K562 (cell line): ENCODE measurements around the gene SSH3. TPM values are rescaled to one million over a fixed set of nuclear protein-coding genes. Genes with fewer than 3 reads are reported as not detected.

Experiments used
- ARHGAP35 ChIP-seq: fragments of 450-650 bp; IDR thresholded peaks from 2 replicates; pipeline ENCODE4 v1.6.1; 2018; ENCODE audit not compliant: partially characterized antibody
- CBX2 ChIP-seq: fragments of 200-600 bp; sonication (generic); IDR thresholded peaks from one replicate; pipeline ENCODE4 v1.6.1; 2012; ENCODE audit warnings: mild to moderate bottlenecking, low read length, inconsistent platforms; ENCODE audit not compliant: insufficient read depth, poor library complexity, severe bottlenecking
- DEAF1 ChIP-seq: fragments of 450-650 bp; formaldehyde crosslinking; IDR thresholded peaks from 2 replicates; pipeline ENCODE4 v1.4.0; 2020; ENCODE audit warnings: mild to moderate bottlenecking, moderate library complexity
- E4F1 ChIP-seq: fragments of 250-450 bp; sonication (Bioruptor Pico); IDR thresholded peaks from 2 replicates; pipeline ENCODE4 v1.5.0; 2021; ENCODE audit warnings: mild to moderate bottlenecking, borderline replicate concordance
- ERF ChIP-seq: fragments of 450-650 bp; formaldehyde crosslinking; IDR thresholded peaks from 2 replicates; pipeline ENCODE4 v1.4.0; 2020; ENCODE audit warnings: mild to moderate bottlenecking, mixed read lengths
- KDM5B ChIP-seq: fragments of 200-600 bp; sonication (generic); IDR thresholded peaks from 2 replicates; pipeline ENCODE4 v1.6.1; 2012; ENCODE audit warnings: low read depth, mild to moderate bottlenecking, moderate library complexity, low read length, control low read depth, inconsistent platforms; ENCODE audit not compliant: insufficient replicate concordance
- KHSRP ChIP-seq: fragments of 450-650 bp; IDR thresholded peaks from 2 replicates; pipeline ENCODE4 v1.6.1; 2017
- L3MBTL2 ChIP-seq: fragments of 450-650 bp; IDR thresholded peaks from 2 replicates; pipeline ENCODE4 v1.6.1; 2016; ENCODE audit warnings: mild to moderate bottlenecking, moderate library complexity
- NCOA1 ChIP-seq: fragments of 450-650 bp; IDR thresholded peaks from 2 replicates; pipeline ENCODE4 v1.6.1; 2016; ENCODE audit warnings: low read depth
- NCOA2 ChIP-seq, 2 experiments: fragments of 450-650 bp; IDR thresholded peaks; 2 replicates each; pipeline ENCODE4 v1.6.1; 2018; ENCODE audit warnings: mild to moderate bottlenecking in 2 of 2, moderate library complexity in 1 of 2; ENCODE audit not compliant: partially characterized antibody in 2 of 2
- NFIC ChIP-seq: fragments of 450-650 bp; IDR thresholded peaks from 2 replicates; pipeline ENCODE4 v1.6.1; 2017; ENCODE audit warnings: mild to moderate bottlenecking, inconsistent platforms
- RBM25 ChIP-seq: fragments of 200-400 bp; formaldehyde crosslinking; IDR thresholded peaks from 2 replicates; pipeline ENCODE4 v1.6.1; 2018; ENCODE audit warnings: low read length, low read depth, moderate library complexity; ENCODE audit not compliant: severe bottlenecking
- SRSF1 ChIP-seq: fragments of 200-400 bp; formaldehyde crosslinking; IDR thresholded peaks from 2 replicates; pipeline ENCODE4 v1.6.1; 2017; ENCODE audit warnings: mild to moderate bottlenecking, low read depth, low read length, moderate library complexity
- TAF15 ChIP-seq: fragments of 200-400 bp; formaldehyde crosslinking; IDR thresholded peaks from 2 replicates; pipeline ENCODE4 v1.6.1; 2017; ENCODE audit warnings: mild to moderate bottlenecking, low read depth, low read length, moderate library complexity
- TCF7 ChIP-seq: sonication (generic); IDR thresholded peaks from 2 replicates; pipeline ENCODE4 v1.6.1; 2016; ENCODE audit warnings: antibody characterized with exemption, borderline replicate concordance
- U2AF1 ChIP-seq: fragments of 200-400 bp; formaldehyde crosslinking; optimal IDR thresholded peaks from 2 replicates; pipeline ENCODE3; 2017; ENCODE audit warnings: mild to moderate bottlenecking, low read depth, low read length, moderate library complexity
- XRCC5 ChIP-seq: fragments of 200-400 bp; formaldehyde crosslinking; IDR thresholded peaks from 2 replicates; pipeline ENCODE4 v1.6.1; 2017; ENCODE audit warnings: low read depth, mild to moderate bottlenecking, low read length
- ZNF324 ChIP-seq: fragments of 250-450 bp; sonication (Bioruptor Pico); IDR thresholded peaks from 2 replicates; pipeline ENCODE4 v1.4.0; 2020; ENCODE audit warnings: mild to moderate bottlenecking
- ZNF395 ChIP-seq: fragments of 200-800 bp; sonication (Bioruptor generic); IDR thresholded peaks from 2 replicates; pipeline ENCODE4 v1.6.1; 2017; ENCODE audit warnings: missing genetic modification characterization, missing compliant biosample characterization
- ZNF764 ChIP-seq: fragments of 250-450 bp; sonication (Bioruptor Pico); IDR thresholded peaks from 2 replicates; pipeline ENCODE4 v1.4.0; 2020; ENCODE audit warnings: low read depth, mild to moderate bottlenecking, moderate library complexity
- ZNF766 ChIP-seq: fragments of 200-800 bp; sonication (Bioruptor generic); conservative IDR thresholded peaks from 2 replicates; pipeline ENCODE4 v1.6.1; 2016; ENCODE audit warnings: missing genetic modification characterization, missing compliant biosample characterization
- ZNF780A ChIP-seq: fragments of 250-450 bp; sonication (Bioruptor Pico); IDR thresholded peaks from 2 replicates; pipeline ENCODE4 v1.5.0; 2021; ENCODE audit warnings: mild to moderate bottlenecking
- polyA plus RNA-seq, 8 experiments: library from polyadenylated mRNA; depleted of rRNA in 4 of 8; stranded (reverse) in 5 of 8; unstranded in 3 of 8; fragments of >200 nt; fragmentation: Nextera tagmentation in 2 of 8; fragmentation: Illumina TruSeq in 1 of 8; extraction: Ambion mirVana in 2 of 8; extraction: Trizol in 1 of 8; gene quantifications; 2 replicates each; pipeline versions ENCODE4 v1.2.1 to v1.2.3, GENCODE V29; 2011 to 2014; ENCODE audit warnings: inconsistent platforms in 1 of 8, missing spikeins in 1 of 8
- total RNA-seq, 7 experiments: library from RNA; depleted of rRNA in 6 of 7; stranded (reverse); fragments of >200 nt in 6 of 7; fragmentation: Illumina TruSeq in 2 of 7; extraction: Trizol in 2 of 7; gene quantifications; 2 replicates each; pipeline versions ENCODE4 v1.2.1 to v1.2.3, GENCODE V29; 2011 to 2021; ENCODE audit warnings: low replicate concordance in 1 of 7
- TF ChIP-seq, protein P1 (sequence below): sonication (generic); formaldehyde crosslinking; IDR thresholded peaks from 2 replicates; pipeline ENCODE4 v1.9.0; 2022; ENCODE audit warnings: mild to moderate bottlenecking, missing genetic modification reagents

The SSH3 gene
- total and polyA plus RNA-seq, 9 of the 15 experiments (the other 6 are each of a cell fraction or from before 2014, with no cell fraction given), result 0.07 to 1.0 (median 0.24) TPM; not detected in 3

DNA sequence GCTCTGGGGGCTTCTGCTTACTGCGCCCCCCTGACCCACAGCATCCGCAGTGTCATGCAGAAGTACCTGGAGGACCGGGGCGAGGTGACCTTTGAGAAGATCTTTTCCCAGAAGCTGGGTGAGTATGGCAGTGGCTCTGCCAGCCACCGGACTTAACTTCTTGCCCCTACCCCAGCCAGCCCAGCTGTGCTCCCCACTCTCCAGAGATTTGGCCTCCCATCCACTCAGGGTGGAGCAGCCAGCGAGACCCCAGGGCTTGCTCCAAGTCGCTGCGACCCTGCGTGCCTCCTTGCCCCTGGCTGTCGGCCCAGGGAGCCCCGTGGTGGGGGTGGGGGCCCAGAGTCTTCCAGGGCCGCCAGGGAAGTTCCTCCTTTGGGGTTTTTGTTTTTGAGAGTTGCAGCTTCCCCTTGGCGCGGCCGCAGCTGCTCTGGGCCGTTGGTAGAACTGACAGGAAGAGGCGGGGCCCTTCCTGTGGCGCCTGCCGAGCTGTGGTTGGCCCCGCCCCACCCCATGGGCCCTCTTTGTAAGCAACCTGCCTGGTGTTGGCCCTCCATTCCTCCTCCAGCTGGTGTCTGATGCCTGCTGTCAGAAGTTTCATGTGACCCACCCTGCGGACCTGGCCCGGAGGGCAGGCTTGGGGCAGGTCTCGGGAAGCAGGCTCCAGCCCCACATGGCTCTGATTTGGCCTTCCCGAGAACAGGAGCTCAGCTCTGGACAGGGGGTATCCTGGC is 25.9 kb upstream of the SSH3 start (continued):
- TF ChIP-seq ARHGAP35, result no peak
- no peak for TF ChIP-seq NCOA2 (IDR thresholded peaks at IDR 0.05; ENCODE audit: partially characterized antibody in 2 of 2)
- TF ChIP-seq ZNF780A, result no peak
- TF ChIP-seq ZNF395 (CRISPR knock-in tag), result peak; percentile 97
- 0 out of 2 replicates have a peak, but pooled peaks have one; percentile 21 for TF ChIP-seq ZNF764 (CRISPR knock-in tag)
- TF ChIP-seq, protein P1, sequence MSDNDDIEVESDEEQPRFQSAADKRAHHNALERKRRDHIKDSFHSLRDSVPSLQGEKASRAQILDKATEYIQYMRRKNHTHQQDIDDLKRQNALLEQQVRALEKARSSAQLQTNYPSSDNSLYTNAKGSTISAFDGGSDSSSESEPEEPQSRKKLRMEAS (CRISPR knock-in tag), result peak; percentile 68; the same call in 1 of the 2 replicates
- TF ChIP-seq TAF15, result no peak
- no peak for TF ChIP-seq DEAF1 (CRISPR knock-in tag)
- TF ChIP-seq ZNF766, result peak; percentile 93; the same call in 1 of the 2 replicates
- TF ChIP-seq E4F1 (CRISPR knock-in tag), result peak; percentile 79
- TF ChIP-seq XRCC5, result peak; percentile 86; the same call in 1 of the 2 replicates
- TF ChIP-seq SRSF1, result no peak
- peak; percentile 73 for TF ChIP-seq ERF (CRISPR knock-in tag)
- no peak for TF ChIP-seq U2AF1
- TF ChIP-seq ZNF324 (CRISPR knock-in tag), result no peak
- 0 out of 2 replicates have a peak, but pooled peaks have one; percentile 5 for TF ChIP-seq NFIC
- no peak for TF ChIP-seq RBM25
- no peak for TF ChIP-seq KHSRP
- no peak for TF ChIP-seq L3MBTL2
- TF ChIP-seq TCF7, result 0 out of 2 replicates have a peak, but pooled peaks have one; percentile 13
- TF ChIP-seq CBX2, result no peak
- peak; percentile 57 for TF ChIP-seq KDM5B
- TF ChIP-seq NCOA1, result peak; percentile 30; the same call in 1 of the 2 replicates
